Activated T-helper 1 cell treated with anti-CD3 and anti-CD28 coated beads, Interleukin-12 subunit alpha, Interleukin-12 subunit beta, Interleukin-2, Interleukin-4 antibody, amounts not matched to agents 30 ng/mL and 10 ng/mL and 1 ng/mL, durations not matched to agents 14 hours and 24 hours and 36 hours (primary cell): Measurements from ENCODE around the gene TCEA2. TPM values are rescaled to one million over a fixed set of nuclear protein-coding genes. Genes with fewer than 3 reads are reported as not detected.

Experiments used
- DNase-seq: peaks from one replicate; pipeline ENCODE4 v3.0.0; 2021; ENCODE audit warnings: low spot score
- H3K27ac Mint-ChIP-seq: one replicate; pipeline ENCODE4 v1.8.0; 2021; ENCODE audit warnings: mild to moderate bottlenecking, mixed read lengths
- H3K27me3 Mint-ChIP-seq: one replicate; pipeline ENCODE4 v1.8.0; 2022; ENCODE audit warnings: mild to moderate bottlenecking, moderate library complexity, mixed read lengths; ENCODE audit not compliant: insufficient read depth
- H3K36me3 Mint-ChIP-seq: one replicate; pipeline ENCODE4 v1.8.0; 2021; ENCODE audit warnings: low read depth, mixed read lengths
- H3K4me1 Mint-ChIP-seq: one replicate; pipeline ENCODE4 v1.8.0; 2021; ENCODE audit warnings: low read depth, mixed read lengths
- H3K4me3 Mint-ChIP-seq: one replicate; pipeline ENCODE4 v1.8.0; 2021; ENCODE audit warnings: mild to moderate bottlenecking, moderate library complexity, mixed read lengths
- H3K9me3 Mint-ChIP-seq: one replicate; pipeline ENCODE4 v1.8.0; 2021; ENCODE audit warnings: mixed read lengths
- intact Hi-C: fragments of 100-400 bp; cut with micrococcal nuclease; formaldehyde crosslinking; loops from one replicate; pipeline ENCODE4 v1.15.1; 2024
- total RNA-seq: library from RNA; stranded (reverse); gene quantifications from 2 replicates; pipeline ENCODE4 v1.2.3, GENCODE V29; 2022

TCEA2 gene
- total RNA-seq, 1 donor from 2014 or later: 33.8 TPM

DNA sequence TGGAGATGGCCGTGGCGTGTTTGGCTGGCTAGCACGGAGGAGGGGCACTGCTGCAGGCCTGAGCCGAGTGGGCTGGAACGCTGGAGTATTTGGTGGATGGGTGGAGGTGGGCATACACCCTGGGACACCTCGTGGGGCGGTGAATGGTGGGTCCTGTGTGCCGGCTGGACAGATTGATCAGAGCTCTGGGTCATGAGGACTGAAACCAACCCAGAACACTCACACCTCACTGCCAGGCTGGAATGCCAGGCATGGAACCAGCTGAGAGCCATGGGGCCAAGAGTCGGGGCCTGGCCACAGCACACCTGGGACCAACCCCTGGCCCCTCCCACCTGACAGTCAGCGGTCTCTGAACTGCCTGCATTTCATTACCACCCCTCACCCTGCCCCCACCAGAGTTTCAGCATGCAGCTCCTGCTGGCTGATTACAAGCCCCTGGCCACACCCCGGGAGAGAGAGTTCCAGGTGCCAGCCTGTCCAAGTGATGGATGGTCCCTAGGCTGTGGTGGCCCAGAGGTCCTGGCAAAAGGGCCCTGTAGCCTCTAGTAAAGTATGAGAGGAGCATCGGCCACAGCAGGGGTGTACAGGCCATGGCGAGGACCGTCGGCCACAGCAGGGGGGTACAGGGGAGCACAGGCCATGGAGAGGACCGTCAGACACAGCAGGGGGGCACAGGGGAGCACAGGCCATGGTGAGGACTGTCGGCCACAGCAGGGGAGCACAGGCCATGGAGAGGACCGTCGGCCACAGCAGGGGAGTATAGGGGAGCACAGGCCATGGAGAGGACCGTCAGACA, 41.1 kb downstream of the TCEA2 start:
- H3K4me1 Mint-ChIP-seq: peaks cover 7% of the 10 kb centered on the region

GRCh38 chr20:64104667-64105451, 41.9 kb downstream of the TCEA2 start:
- H3K27ac Mint-ChIP-seq: no peak overlapping the region
- H3K27me3 Mint-ChIP-seq: peaks cover 21% of the 10 kb centered on the region
- H3K4me1 Mint-ChIP-seq: peaks cover 7% of the 10 kb centered on the region
- H3K9me3 Mint-ChIP-seq: no peaks in the 10 kb centered on the region
- intact Hi-C loops: no loop called here
- DNase-seq: no peak
- no peak overlapping the region for H3K4me3 Mint-ChIP-seq
- H3K36me3 Mint-ChIP-seq: no peaks in the 10 kb centered on the region

More for the DNA sequence above, 41.1 kb downstream of the TCEA2 start:
- DNase-seq: no peak
- peaks cover 21% of the 10 kb centered on the region for H3K27me3 Mint-ChIP-seq
- no peaks in the 10 kb centered on the region for H3K9me3 Mint-ChIP-seq
- no peak overlapping the region for H3K27ac Mint-ChIP-seq
- H3K36me3 Mint-ChIP-seq: no peaks in the 10 kb centered on the region
- H3K4me3 Mint-ChIP-seq: no peak overlapping the region
- intact Hi-C loops: no loop called here

DNA sequence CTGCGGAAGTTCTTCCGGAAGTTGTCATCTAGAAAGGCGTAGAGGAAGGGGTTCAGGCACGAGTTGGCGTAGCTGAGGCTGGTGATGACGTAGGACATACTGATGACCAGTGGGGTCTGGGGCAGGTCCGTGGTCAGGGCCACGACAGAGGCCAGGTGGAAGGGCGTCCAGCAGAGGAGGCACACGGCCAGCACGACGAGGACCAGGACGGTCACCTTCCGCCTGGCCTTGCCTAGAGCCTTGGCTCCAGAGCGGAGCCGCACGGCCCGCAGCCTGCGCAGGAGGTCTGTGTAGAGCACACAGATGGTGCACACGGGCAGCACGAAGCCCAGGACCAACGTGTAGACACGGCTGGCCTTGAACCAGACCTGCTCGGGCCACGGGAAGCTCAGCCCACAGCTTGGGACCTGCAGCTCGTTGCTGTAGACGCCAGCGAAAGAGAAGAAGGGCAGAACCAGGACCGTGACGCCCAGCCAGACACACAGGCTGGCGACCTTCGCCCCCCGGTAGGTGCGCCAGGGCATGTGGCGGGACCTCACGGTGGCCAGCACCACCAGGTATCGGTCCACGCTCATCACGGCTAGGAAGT, 42.9 kb downstream of the TCEA2 start:
- Mint-ChIP-seq H3K36me3 (no peaks in the 10 kb centered on the region), H3K27ac (no peak overlapping the region), H3K27me3 (peaks cover 20% of the 10 kb centered on the region), H3K4me1 (peaks cover 6% of the 10 kb centered on the region), H3K9me3 (no peaks in the 10 kb centered on the region), H3K4me3 (no peak overlapping the region)
- DNase-seq: no peak
- intact Hi-C loops: no loop called here

GRCh38 chr20:64106435-64106961, 43.5 kb downstream of the TCEA2 start:
- Mint-ChIP-seq H3K9me3 (no peaks in the 10 kb centered on the region), H3K4me3 (no peak overlapping the region), H3K27me3 (peaks cover 14% of the 10 kb centered on the region), H3K36me3 (no peaks in the 10 kb centered on the region), H3K27ac (no peak overlapping the region), H3K4me1 (peaks cover under 1% of the 10 kb centered on the region)
- intact Hi-C loops: no loop called here
- no peak for DNase-seq

DNA sequence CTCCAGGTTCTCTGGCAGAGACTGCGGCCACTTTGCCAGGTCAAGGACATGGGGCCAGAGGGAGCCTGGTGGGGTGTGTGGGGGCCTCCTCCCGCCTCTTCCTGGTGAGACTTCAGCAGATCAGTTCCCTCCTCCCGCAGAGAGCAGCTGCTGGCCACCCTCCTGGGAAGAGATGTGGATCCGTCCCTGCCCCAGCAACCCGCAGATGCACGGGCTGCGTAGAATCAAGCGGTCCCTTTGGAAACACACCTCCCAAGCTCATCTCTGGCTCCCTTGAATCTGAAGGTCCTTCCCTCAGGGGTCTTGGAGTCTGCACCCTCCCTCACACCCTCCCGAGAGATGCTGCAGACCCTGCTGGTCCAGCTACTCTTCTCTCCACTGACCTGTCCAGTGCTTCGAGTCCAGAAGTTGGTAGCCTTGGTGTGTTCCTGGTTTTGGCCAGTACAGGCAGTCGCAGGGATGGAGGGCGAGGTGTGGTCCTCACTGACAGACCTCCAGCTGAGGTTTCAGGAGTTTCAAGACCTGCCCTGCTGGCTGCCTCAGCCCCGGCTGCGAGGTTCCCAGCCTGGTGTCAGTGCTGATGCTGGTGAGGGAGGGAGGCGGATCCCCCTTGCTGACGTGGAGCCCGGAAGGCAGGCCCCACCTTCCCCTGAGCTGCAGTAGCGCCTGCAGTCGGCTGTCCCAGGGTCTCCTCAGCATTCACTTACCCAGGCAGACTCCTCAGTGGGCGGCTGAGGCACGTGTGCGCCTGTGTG, 44.2 kb downstream of the TCEA2 start, which contains the start of gene NPBWR2:
Gene NPBWR2 (minus strand): TSS at position 585 of the 755 bp plus-strand sequence. CDS start 734 bp downstream, outside the sequence.
- Mint-ChIP-seq H3K27ac (no peak within 1 kb of the TSS), H3K4me3 (no peak within 1 kb of the TSS), H3K9me3 (no peaks in the 10 kb centered on the region), H3K27me3 (peaks cover 13% of the 10 kb centered on the region), H3K36me3 (no peaks in the 10 kb centered on the region), H3K4me1 (no peaks in the 10 kb centered on the region)
- intact Hi-C loops: no loop called here
- DNase-seq: no peak

GRCh38 chr20:64107736-64108457, 44.9 kb downstream of the TCEA2 start:
- Mint-ChIP-seq H3K36me3 (no peaks in the 10 kb centered on the region), H3K4me1 (no peaks in the 10 kb centered on the region), H3K9me3 (no peaks in the 10 kb centered on the region), H3K4me3 (no peak overlapping the region), H3K27me3 (peaks cover 10% of the 10 kb centered on the region), H3K27ac (no peak overlapping the region)
- intact Hi-C loops: no loop called here
- DNase-seq: no peak

DNA sequence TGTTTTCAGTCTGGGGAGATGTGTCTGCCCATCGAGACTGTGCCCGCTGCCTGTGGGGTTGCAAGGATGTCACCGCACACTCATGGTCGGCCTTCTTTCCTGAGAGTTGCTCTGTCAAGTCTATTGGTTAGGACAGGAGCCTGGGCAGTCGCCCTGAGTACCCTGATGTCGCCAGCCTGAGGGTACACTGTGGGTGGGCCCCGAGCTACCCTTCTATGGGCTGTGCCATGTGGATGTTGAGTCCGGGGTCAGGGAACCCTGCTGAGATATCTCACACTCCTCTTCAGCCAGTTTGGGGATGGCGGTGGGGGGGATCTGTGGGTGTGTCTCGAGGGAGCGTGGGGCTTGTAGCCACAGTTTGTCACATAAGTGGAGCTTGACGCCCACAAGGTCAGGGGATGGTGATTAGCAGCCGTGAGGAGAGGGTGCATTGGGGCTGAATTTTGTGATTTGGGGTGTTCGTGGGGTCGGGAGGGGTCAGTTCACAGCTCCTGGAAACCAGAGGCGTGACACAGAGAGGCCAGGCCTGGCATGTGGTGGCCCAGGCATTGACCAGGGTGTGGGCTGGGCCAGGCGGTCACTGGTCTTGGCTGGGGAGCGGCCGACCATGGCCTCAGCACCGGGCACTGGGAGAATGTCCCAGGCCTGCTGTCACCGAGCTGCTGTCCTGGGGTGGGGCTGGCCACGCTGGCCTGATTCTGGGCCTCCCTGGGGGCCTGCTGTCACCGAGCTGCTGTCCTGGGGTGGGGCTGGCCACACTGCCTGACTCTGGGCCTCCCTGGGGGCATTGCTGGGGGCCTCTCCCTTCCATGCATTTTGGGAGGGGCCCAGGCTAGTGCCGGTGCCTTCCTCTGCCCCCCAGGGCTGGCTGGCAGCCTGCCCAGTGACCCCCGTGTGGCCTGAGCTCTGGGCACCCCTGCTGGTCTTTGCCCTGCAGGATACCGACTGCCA, 46.0 kb downstream of the TCEA2 start:
- Mint-ChIP-seq H3K4me3 (no peak overlapping the region), H3K36me3 (no peaks in the 10 kb centered on the region), H3K9me3 (no peaks in the 10 kb centered on the region), H3K27ac (no peak overlapping the region), H3K4me1 (no peaks in the 10 kb centered on the region), H3K27me3 (no peaks in the 10 kb centered on the region)
- DNase-seq: no peak
- intact Hi-C loops: no loop called here

DNA sequence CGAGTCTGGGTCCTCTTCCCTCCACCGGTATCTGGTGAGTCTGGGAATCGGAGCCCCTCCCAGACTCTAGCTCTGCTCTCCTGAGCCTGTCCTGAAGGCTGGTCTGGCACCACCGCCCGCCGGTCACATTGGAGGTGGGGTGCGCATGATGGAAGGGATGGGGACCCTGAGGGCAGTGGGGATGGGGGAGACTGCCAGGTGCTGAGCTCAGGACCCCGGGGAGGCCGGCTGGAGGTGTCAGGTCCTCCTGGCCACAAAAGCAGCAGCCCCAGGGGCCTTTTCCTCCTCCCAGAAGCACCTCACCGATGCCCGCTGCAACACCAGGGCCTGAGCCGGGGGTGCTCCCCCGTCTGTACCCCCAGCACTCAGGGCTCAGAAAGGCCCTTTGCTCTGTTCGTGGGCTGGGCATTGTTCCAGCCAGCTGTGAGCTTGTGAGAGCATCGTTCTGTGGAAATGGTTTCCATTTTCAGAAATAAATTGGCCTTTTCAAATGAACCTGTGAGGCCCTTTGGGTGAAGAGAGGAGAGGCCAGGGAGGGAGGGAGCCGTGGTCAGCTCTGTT, 46.9 kb downstream of the TCEA2 start:
- Mint-ChIP-seq H3K4me3 (no peak overlapping the region), H3K27me3 (no peaks in the 10 kb centered on the region), H3K9me3 (no peaks in the 10 kb centered on the region), H3K36me3 (no peaks in the 10 kb centered on the region), H3K27ac (no peak overlapping the region), H3K4me1 (no peaks in the 10 kb centered on the region)
- no peak for DNase-seq
- intact Hi-C loops: no loop called here

DNA sequence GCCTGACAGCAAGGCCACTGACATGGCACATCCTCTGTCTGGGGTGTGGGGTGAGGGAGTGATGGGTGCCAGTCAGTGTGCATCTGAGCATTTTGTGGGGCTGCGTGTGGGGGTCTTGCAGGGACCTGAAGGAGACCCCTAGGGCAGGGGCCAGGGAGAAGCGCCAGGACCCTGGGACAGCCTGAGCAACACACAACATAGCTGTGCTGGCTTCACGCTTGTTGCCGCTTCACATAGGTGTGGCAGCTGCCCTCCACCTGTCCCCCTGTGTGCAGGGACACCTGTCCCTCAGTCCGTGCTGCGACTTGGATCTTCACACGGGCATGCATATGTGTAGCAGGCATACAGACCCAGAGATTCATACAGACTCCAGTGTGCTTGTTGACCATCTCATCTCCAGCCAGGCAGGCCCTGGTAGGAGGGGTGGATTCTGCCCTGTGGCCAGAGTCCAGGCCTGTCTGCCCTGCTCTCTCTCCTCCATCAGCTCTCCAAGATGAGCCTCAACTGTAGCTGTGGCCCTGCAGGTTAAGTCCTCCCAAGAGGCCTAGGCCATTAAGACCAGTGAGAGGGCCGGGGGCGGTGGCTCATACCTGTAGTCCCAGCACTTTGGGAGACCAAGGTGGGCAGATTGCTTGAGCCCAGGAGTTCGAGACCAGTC, 47.5 kb downstream of the TCEA2 start:
- Mint-ChIP-seq H3K9me3 (no peaks in the 10 kb centered on the region), H3K4me3 (no peak overlapping the region), H3K27ac (no peak overlapping the region), H3K36me3 (no peaks in the 10 kb centered on the region), H3K27me3 (no peaks in the 10 kb centered on the region), H3K4me1 (no peaks in the 10 kb centered on the region)
- intact Hi-C loops: no loop called here
- DNase-seq: no peak

GRCh38 chr20:64111841-64112641, 49.0 kb downstream of the TCEA2 start:
- no peaks in the 10 kb centered on the region for H3K27me3 Mint-ChIP-seq
- no peaks in the 10 kb centered on the region for H3K36me3 Mint-ChIP-seq
- H3K9me3 Mint-ChIP-seq: no peaks in the 10 kb centered on the region
- no peak overlapping the region for H3K27ac Mint-ChIP-seq
- H3K4me1 Mint-ChIP-seq: no peaks in the 10 kb centered on the region
- no peak for DNase-seq
- no peak overlapping the region for H3K4me3 Mint-ChIP-seq
- intact Hi-C loops: no loop called here
